Activated CD4-positive, CD25-positive, alpha-beta regulatory T cell treated with anti-CD3 and anti-CD28 coated beads, Interleukin-2, amount 50 U/mL, for 72 hours (primary cell): ENCODE data around the gene TXNRD2.
"Not testable (repeated sequence)": the region's sequence is repeated elsewhere in the genome, so short reads cannot be mapped to it uniquely, and the experiment has no call there.

Source experiments
- DNase-seq: peaks from one replicate; pipeline ENCODE4 v3.0.0; 2021

TXNRD2 gene

GRCh38 chr22:19942157-19943081 lies 801 bp upstream of the TXNRD2 start:
- no peak for DNase-seq

- DNase-seq, result no peak
Observed at GRCh38 chr22:19940536-19941364, 868 bp downstream of the TXNRD2 start.

GRCh38 chr22:19937616-19938473 lies 3.8 kb downstream of the TXNRD2 start:
- no peak for DNase-seq

GRCh38 chr22:19936513-19936912 lies 5.1 kb downstream of the TXNRD2 start:
- DNase-seq, result no peak

GRCh38 chr22:19935123-19935718 lies 6.4 kb downstream of the TXNRD2 start:
- not testable (repeated sequence) for DNase-seq

- no peak for DNase-seq
Observed at GRCh38 chr22:19933341-19934241, 8.0 kb downstream of the TXNRD2 start.

- DNase-seq, result no peak
Observed at GRCh38 chr22:19932367-19933206, 9.0 kb downstream of the TXNRD2 start.

GRCh38 chr22:19931514-19931913 lies 10.1 kb downstream of the TXNRD2 start:
- no peak for DNase-seq

GRCh38 chr22:19930551-19931486 lies 10.8 kb downstream of the TXNRD2 start:
- DNase-seq, result no peak

- no peak for DNase-seq
Observed at GRCh38 chr22:19929586-19930550, 11.8 kb downstream of the TXNRD2 start.

GRCh38 chr22:19928207-19928606 lies 13.4 kb downstream of the TXNRD2 start:
- DNase-seq, result no peak

- no peak for DNase-seq
Observed at GRCh38 chr22:19927696-19928095, 13.9 kb downstream of the TXNRD2 start.

- not testable (repeated sequence) for DNase-seq
Observed at GRCh38 chr22:19926028-19926427, 15.6 kb downstream of the TXNRD2 start.

GRCh38 chr22:19923914-19924513 lies 17.6 kb downstream of the TXNRD2 start:
- DNase-seq, result no peak

GRCh38 chr22:19921544-19922081 lies 20.0 kb downstream of the TXNRD2 start:
- no peak for DNase-seq

- DNase-seq, result no peak
Observed at GRCh38 chr22:19919701-19920363, 21.8 kb downstream of the TXNRD2 start.
